Measurements from ENCODE around the gene ALDH18A1.

DNA sequence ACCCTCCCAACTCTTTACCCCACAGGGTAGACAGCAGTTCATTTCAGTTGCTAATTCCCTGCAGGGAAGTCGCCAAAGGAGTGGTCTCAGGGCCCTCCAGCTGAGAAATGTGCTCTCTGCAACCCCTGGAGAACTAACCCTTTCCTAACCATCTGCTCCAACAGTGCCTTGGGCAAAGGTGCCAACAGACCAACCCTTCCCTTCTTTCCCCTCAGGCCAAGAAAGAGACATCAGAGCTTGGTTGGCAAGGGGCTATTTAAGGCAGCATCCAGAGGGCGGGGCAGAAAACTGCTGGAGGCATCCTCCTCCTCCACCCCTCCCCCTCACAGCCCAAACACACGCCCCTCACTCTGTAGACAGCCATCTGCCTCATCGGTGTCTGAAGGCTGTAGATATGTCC is 97.0 kb downstream of the ALDH18A1 start:
- TF ChIP-seq, protein P1, sequence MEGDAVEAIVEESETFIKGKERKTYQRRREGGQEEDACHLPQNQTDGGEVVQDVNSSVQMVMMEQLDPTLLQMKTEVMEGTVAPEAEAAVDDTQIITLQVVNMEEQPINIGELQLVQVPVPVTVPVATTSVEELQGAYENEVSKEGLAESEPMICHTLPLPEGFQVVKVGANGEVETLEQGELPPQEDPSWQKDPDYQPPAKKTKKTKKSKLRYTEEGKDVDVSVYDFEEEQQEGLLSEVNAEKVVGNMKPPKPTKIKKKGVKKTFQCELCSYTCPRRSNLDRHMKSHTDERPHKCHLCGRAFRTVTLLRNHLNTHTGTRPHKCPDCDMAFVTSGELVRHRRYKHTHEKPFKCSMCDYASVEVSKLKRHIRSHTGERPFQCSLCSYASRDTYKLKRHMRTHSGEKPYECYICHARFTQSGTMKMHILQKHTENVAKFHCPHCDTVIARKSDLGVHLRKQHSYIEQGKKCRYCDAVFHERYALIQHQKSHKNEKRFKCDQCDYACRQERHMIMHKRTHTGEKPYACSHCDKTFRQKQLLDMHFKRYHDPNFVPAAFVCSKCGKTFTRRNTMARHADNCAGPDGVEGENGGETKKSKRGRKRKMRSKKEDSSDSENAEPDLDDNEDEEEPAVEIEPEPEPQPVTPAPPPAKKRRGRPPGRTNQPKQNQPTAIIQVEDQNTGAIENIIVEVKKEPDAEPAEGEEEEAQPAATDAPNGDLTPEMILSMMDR (IDR thresholded peaks at IDR 0.05) = no peak
- no peak for TF ChIP-seq POLR2A (IDR thresholded peaks at IDR 0.05)

Data from thyroid gland (tissue), 4 donors.